NCI-H2227 (cell line): Measurements from ENCODE around the gene SPATA13.
"Not testable (repeated sequence)": the region's sequence is repeated elsewhere in the genome, so short reads cannot be mapped to it uniquely, and the experiment has no call there.

ENCODE experiments used
- DNase-seq: peaks from one replicate; lab custom pipeline; 2025; ENCODE audit not compliant: unreplicated experiment; lab: John Stamatoyannopoulos, UW

The SPATA13 gene

GRCh38 chr13:24307211-24308067, 146.9 kb downstream of the SPATA13 start:
- DNase-seq, result no peak

GRCh38 chr13:24308068-24308445, 147.5 kb downstream of the SPATA13 start:
- no peak for DNase-seq

GRCh38 chr13:24308488-24309020, 148.0 kb downstream of the SPATA13 start:
- no peak for DNase-seq

GRCh38 chr13:24309300-24309699, 148.8 kb downstream of the SPATA13 start, which contains the start of gene C1QTNF9:
Gene C1QTNF9 (plus strand): TSS chr13:24309580. CDS start chr13:24316004, 6,424 bp downstream.
- not testable (repeated sequence) for DNase-seq

GRCh38 chr13:24313439-24313838, 152.9 kb downstream of the SPATA13 start:
- DNase-seq, result no peak

- not testable (repeated sequence) for DNase-seq
Observed at GRCh38 chr13:24317835-24318234, 157.3 kb downstream of the SPATA13 start.

- not testable (repeated sequence) for DNase-seq
Observed at GRCh38 chr13:24318878-24319277, 158.4 kb downstream of the SPATA13 start.

- DNase-seq, result not testable (repeated sequence)
Observed at GRCh38 chr13:24319641-24320040, 159.1 kb downstream of the SPATA13 start.

GRCh38 chr13:24321416-24321815, 160.9 kb downstream of the SPATA13 start:
- not testable (repeated sequence) for DNase-seq

- not testable (repeated sequence) for DNase-seq
Observed at GRCh38 chr13:24322470-24322869, 161.9 kb downstream of the SPATA13 start.

- DNase-seq, result no peak
Observed at GRCh38 chr13:24323036-24323738, 162.7 kb downstream of the SPATA13 start.

GRCh38 chr13:24323739-24324075, 163.2 kb downstream of the SPATA13 start:
- DNase-seq, result no peak

GRCh38 chr13:24327598-24327997, 167.1 kb downstream of the SPATA13 start:
- DNase-seq, result not testable (repeated sequence)

- DNase-seq, result no peak
Observed at GRCh38 chr13:24328145-24328544, 167.6 kb downstream of the SPATA13 start.

GRCh38 chr13:24338721-24339120, 178.2 kb downstream of the SPATA13 start:
- no peak for DNase-seq

GRCh38 chr13:24339937-24340607, 179.6 kb downstream of the SPATA13 start:
- no peak for DNase-seq

- no peak for DNase-seq
Observed at GRCh38 chr13:24340608-24340955, 180.1 kb downstream of the SPATA13 start.

GRCh38 chr13:24341439-24341838, 180.9 kb downstream of the SPATA13 start:
- no peak for DNase-seq

- no peak for DNase-seq
Observed at GRCh38 chr13:24348385-24348784, 187.9 kb downstream of the SPATA13 start.

GRCh38 chr13:24348797-24349515, 188.4 kb downstream of the SPATA13 start:
- DNase-seq, result no peak
